Kidney (tissue), 14 donors: ENCODE measurements around the gene FBN1. TPM values are rescaled to one million over a fixed set of nuclear protein-coding genes. Genes with fewer than 3 reads are reported as not detected.

ENCODE experiments used
- DNase-seq, 5 donors: peaks; one replicate each; pipeline ENCODE4 v3.0.0-alpha.2; 2013 to 2020
- FAIRE-seq: peaks from 2 replicates; lab custom pipeline; 2012; peaks lifted over from hg19 to GRCh38; lab: Jason Lieb, UNC
- H3K27ac ChIP-seq, 2 donors: one replicate each; pipeline ENCODE4 v1.7.0; 2013; ENCODE audit warnings: low read depth in 2 of 2, low read length in 2 of 2, inconsistent platforms in 1 of 2
- H3K27me3 ChIP-seq: one replicate; pipeline ENCODE4 v1.7.1; 2013; ENCODE audit warnings: low read length, inconsistent platforms; ENCODE audit not compliant: control insufficient read depth, insufficient read depth
- H3K36me3 ChIP-seq, 3 donors: one replicate each; pipeline versions ENCODE4 v1.7.0 to v1.7.1; 2013; ENCODE audit warnings: low read length in 3 of 3, control low read depth in 1 of 3, inconsistent platforms in 1 of 3; ENCODE audit not compliant: insufficient read depth in 3 of 3, control insufficient read depth in 2 of 3
- H3K4me1 ChIP-seq, 3 donors: one replicate each; pipeline versions ENCODE4 v1.7.0 to v1.7.1; 2013; ENCODE audit warnings: low read length in 3 of 3, inconsistent platforms in 1 of 3, low read depth in 1 of 3; ENCODE audit not compliant: control insufficient read depth in 2 of 3, insufficient read depth in 2 of 3
- H3K4me3 ChIP-seq, 3 donors: one replicate each; pipeline versions ENCODE4 v1.7.0 to v1.8.1; 2013; ENCODE audit warnings: low read length in 3 of 3, control low read depth in 1 of 3, inconsistent platforms in 1 of 3
- H3K9ac ChIP-seq, 3 donors: one replicate each; pipeline versions ENCODE4 v1.7.0 to v1.7.1; 2013; ENCODE audit warnings: low read length in 3 of 3, control low read depth in 1 of 3, inconsistent platforms in 1 of 3
- H3K9me3 ChIP-seq, 3 donors: one replicate each; pipeline versions ENCODE4 v1.7.0 to v1.7.1; 2013; ENCODE audit warnings: low read length in 3 of 3, control low read depth in 1 of 3, inconsistent platforms in 1 of 3; ENCODE audit not compliant: control insufficient read depth in 2 of 3, insufficient read depth in 1 of 3
- CTCF ChIP-seq: IDR thresholded peaks from 3 replicates; pipeline ENCODE4 v1.5.1; 2012; ENCODE audit warnings: mild to moderate bottlenecking, moderate library complexity, borderline replicate concordance; ENCODE audit not compliant: insufficient read depth; ENCODE audit errors: extremely low read depth
- intact Hi-C: fragments of 100-400 bp; cut with DNase I; formaldehyde crosslinking; loops from one replicate; pipeline ENCODE4 v1.11.1; 2022
- polyA plus RNA-seq: library from polyadenylated mRNA; stranded (reverse); fragments of 350-450 nt; fragmentation: Illumina TruSeq; extraction: RNeasy Lipid Tissue Mini Kit (QIAGEN cat#74804); gene quantifications from one replicate; pipeline ENCODE4 v1.2.3, GENCODE V29; 2014; ENCODE audit warnings: low read depth, low replicate concordance; ENCODE audit not compliant: insufficient read depth
- total RNA-seq: library from RNA; stranded (reverse); fragmentation: NEBNext Ultra II Directional; extraction: Animal tissue kit (Norgen Biotek cat#: 25700); gene quantifications from one replicate; pipeline ENCODE4 v1.2.1, GENCODE V29; 2021
- donor health status: control.
- donor health status: control.
- donor health status: control.
- donor health status: control.
- donor health status: control.
- donor health status: DM: yes; HTN: yes; CAD: no.
- donor health status: Normal renal cell carcinoma (clear cell type).

Gene FBN1
- total and polyA plus RNA-seq, 2 donors from 2014 or later: 2.4 to 30.8 TPM

- H3K4me3 ChIP-seq: no peak overlapping the region
- no peak overlapping the region for H3K9ac ChIP-seq
- no peak for TF ChIP-seq CTCF
- H3K27me3 ChIP-seq: no peaks in the 10 kb centered on the region
- DNase-seq: peak in 2 of 5 donors; percentile 46 to 83
- H3K9me3 ChIP-seq: no peaks in the 10 kb centered on the region
- no peak for FAIRE-seq
- no peak overlapping the region for H3K27ac ChIP-seq
- H3K4me1 ChIP-seq: peaks cover 0 to 3% (median 0%) of the 10 kb centered on the region in 3 donors
- no peaks in the 10 kb centered on the region for H3K36me3 ChIP-seq
- intact Hi-C loops: no loop called here
Measured at GRCh38 chr15:48536681-48537091, 108.8 kb downstream of the FBN1 start.

- no peak for DNase-seq
- intact Hi-C loops: no loop called here
- no peak overlapping the region for H3K27ac ChIP-seq
Measured at GRCh38 chr15:48533982-48534381, 111.5 kb downstream of the FBN1 start.

GRCh38 chr15:48532946-48533345 is 112.6 kb downstream of the FBN1 start:
- H3K27ac ChIP-seq: no peak overlapping the region
- intact Hi-C loops: no loop called here

More at GRCh38 chr15:48533982-48534381, 111.5 kb downstream of the FBN1 start:
- H3K4me1 ChIP-seq: peaks cover 0 to 3% (median 0%) of the 10 kb centered on the region in 3 donors
- H3K9me3 ChIP-seq: no peaks in the 10 kb centered on the region
- no peak overlapping the region for H3K9ac ChIP-seq
- H3K4me3 ChIP-seq: no peak overlapping the region
- TF ChIP-seq CTCF: no peak
- no peaks in the 10 kb centered on the region for H3K27me3 ChIP-seq
- H3K36me3 ChIP-seq: no peaks in the 10 kb centered on the region
- FAIRE-seq: no peak

More at GRCh38 chr15:48532946-48533345, 112.6 kb downstream of the FBN1 start:
- Histone ChIP-seq H3K36me3 (no peaks in the 10 kb centered on the region), H3K9me3 (no peaks in the 10 kb centered on the region), H3K4me3 (no peak overlapping the region), H3K9ac (no peak overlapping the region), H3K4me1 (peaks cover 0 to 3% (median 0%) of the 10 kb centered on the region in 3 donors), H3K27me3 (no peaks in the 10 kb centered on the region)
- FAIRE-seq (peak; percentile 6), DNase-seq (no peak)
- TF ChIP-seq CTCF: no peak
